ENCODE measurements around the gene ARPP19. TPM values are rescaled to one million over a fixed set of nuclear protein-coding genes. Genes with fewer than 3 reads are reported as not detected.
"Not testable (repeated sequence)": the region's sequence is repeated elsewhere in the genome, so short reads cannot be mapped to it uniquely, and the experiment has no call there.

ARPP19 gene
- total RNA-seq, 3 donors from 2014 or later = 64.5 to 201 (median 108) TPM

- no peaks in the 10 kb centered on the region for H3K36me3 ChIP-seq (ENCODE audit: low read depth)
- intact Hi-C loops (cut with DNase I, micrococcal nuclease) = no loop called here
- H3K4me1 ChIP-seq (ENCODE audit: low read depth) = no peaks in the 10 kb centered on the region
- no peak for TF ChIP-seq CTCF (IDR thresholded peaks at IDR 0.05)
- ATAC-seq = no peak
- H3K9me3 ChIP-seq = no peaks in the 10 kb centered on the region
- no peak overlapping the region for H3K4me3 ChIP-seq
- DNase-seq = no peak
Measured at GRCh38 chr15:52556524-52557273, 12.1 kb downstream of the ARPP19 start.

- Histone ChIP-seq H3K9me3 (no peaks in the 10 kb centered on the region), H3K36me3 (ENCODE audit: low read depth) (no peaks in the 10 kb centered on the region), H3K4me1 (ENCODE audit: low read depth) (no peaks in the 10 kb centered on the region), H3K4me3 (no peak overlapping the region)
- no peak for TF ChIP-seq CTCF (IDR thresholded peaks at IDR 0.05)
- intact Hi-C loops (cut with DNase I, micrococcal nuclease) = no loop called here
- ATAC-seq (no peak), DNase-seq (no peak)
Measured at GRCh38 chr15:52552303-52552702, 16.5 kb downstream of the ARPP19 start.

GRCh38 chr15:52551762-52552161 is 17.1 kb downstream of the ARPP19 start:
- no peak for TF ChIP-seq CTCF (IDR thresholded peaks at IDR 0.05)
- DNase-seq = no peak
- intact Hi-C loops (cut with DNase I, micrococcal nuclease) = no loop called here
- H3K4me3 ChIP-seq = no peak overlapping the region
- H3K9me3 ChIP-seq = no peaks in the 10 kb centered on the region
- peak; percentile 33 for ATAC-seq
- no peaks in the 10 kb centered on the region for H3K36me3 ChIP-seq (ENCODE audit: low read depth)
- no peaks in the 10 kb centered on the region for H3K4me1 ChIP-seq (ENCODE audit: low read depth)

- DNase-seq; H3K4me3 ChIP-seq; H3K9me3 ChIP-seq; intact Hi-C loops (cut with DNase I, micrococcal nuclease); ATAC-seq; H3K36me3 ChIP-seq (ENCODE audit: low read depth); H3K4me1 ChIP-seq (ENCODE audit: low read depth): not testable (repeated sequence)
Measured at GRCh38 chr15:52551186-52551585, 17.6 kb downstream of the ARPP19 start.

- Histone ChIP-seq H3K36me3 (ENCODE audit: low read depth) (no peaks in the 10 kb centered on the region), H3K9me3 (peaks cover 10% of the 10 kb centered on the region), H3K4me3 (no peak overlapping the region), H3K4me1 (ENCODE audit: low read depth) (no peaks in the 10 kb centered on the region)
- peak; percentile 36 for ATAC-seq
- intact Hi-C loops (cut with DNase I, micrococcal nuclease) = no loop called here
- DNase-seq = no peak
- no peak for TF ChIP-seq CTCF (IDR thresholded peaks at IDR 0.05)
Measured at GRCh38 chr15:52546031-52546751, 22.6 kb downstream of the ARPP19 start.

- intact Hi-C loops (cut with DNase I, micrococcal nuclease) = no loop called here
- DNase-seq = no peak
- peaks cover 3% of the 10 kb centered on the region for H3K9me3 ChIP-seq
- H3K36me3 ChIP-seq (ENCODE audit: low read depth) = no peaks in the 10 kb centered on the region
- H3K4me3 ChIP-seq = no peak overlapping the region
- no peak for TF ChIP-seq CTCF (IDR thresholded peaks at IDR 0.05)
- no peak for ATAC-seq
- H3K4me1 ChIP-seq (ENCODE audit: low read depth) = no peaks in the 10 kb centered on the region
Measured at GRCh38 chr15:52540374-52541012, 28.3 kb downstream of the ARPP19 start.
